OCI-LY1 (cell line): ENCODE data around the gene KLF1.

Experiments used
- H2AFZ ChIP-seq: fragments of 200-600 bp; sonication (generic), shearing (Covaris generic); 2 replicates; pipeline ENCODE4 v1.6.0; 2014; ENCODE audit warnings: antibody characterized with exemption, mild to moderate bottlenecking, low read length
- H3F3A ChIP-seq: fragments of 200-600 bp; sonication (generic), shearing (Covaris generic); 2 replicates; pipeline ENCODE4 v1.6.0; 2014; ENCODE audit warnings: mild to moderate bottlenecking, antibody characterized with exemption, low read length, moderate library complexity; ENCODE audit not compliant: insufficient read depth
- H3K27ac ChIP-seq: fragments of 200-600 bp; sonication (generic); 2 replicates; pipeline ENCODE4 v1.5.1; 2014; ENCODE audit warnings: low read length, mixed run types, mild to moderate bottlenecking, low read depth; ENCODE audit not compliant: poor library complexity, severe bottlenecking
- H3K27me3 ChIP-seq: fragments of 200-600 bp; sonication (generic); 2 replicates; pipeline ENCODE4 v1.6.0; 2014; ENCODE audit warnings: antibody characterized with exemption, mild to moderate bottlenecking, low read length, moderate library complexity; ENCODE audit not compliant: insufficient read depth
- H3K36me3 ChIP-seq: fragments of 200-600 bp; sonication (generic); 2 replicates; pipeline ENCODE4 v1.6.1; 2014; ENCODE audit warnings: mild to moderate bottlenecking, antibody characterized with exemption, low read length, moderate library complexity, mixed read lengths; ENCODE audit not compliant: insufficient read depth
- H3K4me1 ChIP-seq: fragments of 200-600 bp; sonication (generic); 2 replicates; pipeline ENCODE4 v1.5.1; 2014; ENCODE audit warnings: mild to moderate bottlenecking, low read length, moderate library complexity; ENCODE audit not compliant: insufficient read depth, severe bottlenecking
- H3K4me2 ChIP-seq: fragments of 200-600 bp; sonication (generic), shearing (Covaris generic); 2 replicates; pipeline ENCODE4 v1.6.1; 2014; ENCODE audit warnings: low read length
- H3K4me3 ChIP-seq: fragments of 200-600 bp; sonication (generic); 2 replicates; pipeline ENCODE4 v1.5.1; 2014; ENCODE audit warnings: low read length, low read depth, mild to moderate bottlenecking, mixed read lengths; ENCODE audit not compliant: poor library complexity, severe bottlenecking
- H3K79me2 ChIP-seq: fragments of 200-600 bp; shearing (Covaris generic); 2 replicates; pipeline ENCODE4 v1.6.1; 2016; ENCODE audit warnings: mixed run types, low read length, mixed read lengths; ENCODE audit not compliant: insufficient read depth
- H3K9ac ChIP-seq: fragments of 200-600 bp; sonication (generic), shearing (Covaris generic); 2 replicates; pipeline ENCODE4 v1.6.1; 2014; ENCODE audit warnings: mild to moderate bottlenecking, low read length, mixed read lengths
- H3K9me2 ChIP-seq: fragments of 200-600 bp; sonication (generic), shearing (Covaris generic); 2 replicates; pipeline ENCODE4 v1.6.1; 2014; ENCODE audit warnings: low read depth, mild to moderate bottlenecking, low read length, mixed read lengths
- H3K9me3 ChIP-seq: fragments of 200-600 bp; shearing (Covaris generic); 2 replicates; pipeline ENCODE4 v1.6.1; 2014; ENCODE audit warnings: low read length, mixed read lengths
- H4K20me1 ChIP-seq: fragments of 200-600 bp; sonication (generic), shearing (Covaris generic); 2 replicates; pipeline ENCODE4 v1.6.0; 2016; ENCODE audit warnings: mild to moderate bottlenecking, low read length; ENCODE audit not compliant: insufficient read depth
- EZH2 ChIP-seq: fragments of 200-600 bp; sonication (generic), shearing (Covaris generic); IDR thresholded peaks from 2 replicates; pipeline ENCODE4 v1.8.0; 2017; ENCODE audit warnings: borderline replicate concordance, mixed run types, mild to moderate bottlenecking, antibody characterized with exemption, low read length, moderate library complexity, mixed read lengths
- TF ChIP-seq, protein P1 (sequence below): fragments of 200-600 bp; sonication (generic), shearing (Covaris generic); IDR thresholded peaks from 2 replicates; pipeline ENCODE4 v1.5.1; 2017; ENCODE audit warnings: mild to moderate bottlenecking, antibody characterized with exemption, low read length, moderate library complexity, mixed read lengths

KLF1 gene

DNA sequence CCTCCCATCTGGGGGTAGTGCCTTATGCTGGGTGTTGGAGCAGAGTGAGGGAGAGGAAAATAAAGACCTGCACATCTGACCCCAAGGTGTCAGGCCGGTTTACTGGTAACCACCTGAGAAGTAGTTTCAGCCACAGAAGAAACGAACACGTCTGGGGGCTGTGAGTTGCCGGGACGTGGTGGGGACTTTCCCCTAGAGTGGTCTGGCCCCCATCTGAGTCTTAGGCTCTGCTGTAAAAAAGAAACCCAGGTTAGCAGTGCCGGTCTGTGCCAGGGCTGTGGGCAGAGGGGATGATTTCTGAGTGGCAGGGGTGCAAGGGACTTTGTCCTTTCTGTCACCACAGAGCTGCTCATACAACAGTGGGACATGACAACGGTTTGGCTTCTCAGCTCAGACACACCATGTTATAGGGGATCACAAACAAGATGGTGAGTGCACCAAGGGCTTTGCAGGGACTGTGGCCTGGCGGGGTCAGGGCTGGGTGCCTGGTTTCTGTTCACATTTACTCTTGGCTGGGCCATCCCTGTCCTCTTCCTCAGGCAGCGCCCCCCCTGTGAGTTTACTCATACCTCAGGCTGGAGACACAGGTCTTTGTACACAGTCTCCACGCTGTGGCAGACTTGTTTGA is 13.0 kb upstream of the KLF1 start:
- Histone ChIP-seq H3K4me2 (no peak overlapping the region), H4K20me1 (no peaks in the 10 kb centered on the region), H3K4me3 (no peak overlapping the region), H3F3A (no peaks in the 10 kb centered on the region), H3K9ac (peak overlapping the region; percentile 18; the same call in 1 of the 2 replicates), H3K79me2 (no peaks in the 10 kb centered on the region), H3K9me2 (no peaks in the 10 kb centered on the region), H3K27me3 (no peaks in the 10 kb centered on the region), H3K4me1 (peaks cover 3% of the 10 kb centered on the region), H2AFZ (no peak overlapping the region), H3K36me3 (peaks cover 9% of the 10 kb centered on the region; the same call in 1 of the 2 replicates), H3K9me3 (no peaks in the 10 kb centered on the region), H3K27ac (peak overlapping the region; percentile 76)
- no peak for TF ChIP-seq EZH2
- TF ChIP-seq, protein P1, sequence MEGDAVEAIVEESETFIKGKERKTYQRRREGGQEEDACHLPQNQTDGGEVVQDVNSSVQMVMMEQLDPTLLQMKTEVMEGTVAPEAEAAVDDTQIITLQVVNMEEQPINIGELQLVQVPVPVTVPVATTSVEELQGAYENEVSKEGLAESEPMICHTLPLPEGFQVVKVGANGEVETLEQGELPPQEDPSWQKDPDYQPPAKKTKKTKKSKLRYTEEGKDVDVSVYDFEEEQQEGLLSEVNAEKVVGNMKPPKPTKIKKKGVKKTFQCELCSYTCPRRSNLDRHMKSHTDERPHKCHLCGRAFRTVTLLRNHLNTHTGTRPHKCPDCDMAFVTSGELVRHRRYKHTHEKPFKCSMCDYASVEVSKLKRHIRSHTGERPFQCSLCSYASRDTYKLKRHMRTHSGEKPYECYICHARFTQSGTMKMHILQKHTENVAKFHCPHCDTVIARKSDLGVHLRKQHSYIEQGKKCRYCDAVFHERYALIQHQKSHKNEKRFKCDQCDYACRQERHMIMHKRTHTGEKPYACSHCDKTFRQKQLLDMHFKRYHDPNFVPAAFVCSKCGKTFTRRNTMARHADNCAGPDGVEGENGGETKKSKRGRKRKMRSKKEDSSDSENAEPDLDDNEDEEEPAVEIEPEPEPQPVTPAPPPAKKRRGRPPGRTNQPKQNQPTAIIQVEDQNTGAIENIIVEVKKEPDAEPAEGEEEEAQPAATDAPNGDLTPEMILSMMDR, result no peak

DNA sequence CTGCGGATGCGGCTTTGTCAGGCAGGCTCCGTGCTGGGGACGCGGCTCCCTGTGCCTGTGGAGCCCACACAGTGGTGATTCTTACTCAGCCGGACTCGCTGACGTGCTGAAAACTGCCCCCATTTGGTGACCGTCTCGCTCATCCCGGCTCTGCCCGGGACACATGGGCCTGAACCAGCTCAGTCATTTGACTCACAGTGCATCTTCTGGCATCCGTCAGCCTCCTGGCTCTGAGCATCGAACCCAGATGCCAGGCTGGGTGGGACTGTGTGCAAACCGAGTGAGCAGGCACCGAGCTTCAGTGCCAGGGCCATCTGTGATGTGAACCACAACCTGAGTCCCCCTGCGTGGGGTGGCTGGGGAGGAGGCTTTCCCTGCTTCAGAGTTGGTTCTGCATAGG is 9.5 kb upstream of the KLF1 start:
- peaks cover 21% of the 10 kb centered on the region; the same call in 1 of the 2 replicates for H3K36me3 ChIP-seq
- no peak overlapping the region for H3K27ac ChIP-seq
- H3K4me1 ChIP-seq, result peaks cover 12% of the 10 kb centered on the region
- no peaks in the 10 kb centered on the region for H3K27me3 ChIP-seq
- H3K9me3 ChIP-seq, result no peaks in the 10 kb centered on the region
- no peaks in the 10 kb centered on the region for H3F3A ChIP-seq
- H3K79me2 ChIP-seq, result no peaks in the 10 kb centered on the region
- no peaks in the 10 kb centered on the region for H3K9me2 ChIP-seq
- H4K20me1 ChIP-seq, result no peaks in the 10 kb centered on the region
- no peak overlapping the region for H3K4me3 ChIP-seq
- no peak overlapping the region for H2AFZ ChIP-seq
- no peak overlapping the region for H3K4me2 ChIP-seq
- H3K9ac ChIP-seq, result no peak overlapping the region
- no peak for TF ChIP-seq EZH2
- TF ChIP-seq, protein P1, result no peak

DNA sequence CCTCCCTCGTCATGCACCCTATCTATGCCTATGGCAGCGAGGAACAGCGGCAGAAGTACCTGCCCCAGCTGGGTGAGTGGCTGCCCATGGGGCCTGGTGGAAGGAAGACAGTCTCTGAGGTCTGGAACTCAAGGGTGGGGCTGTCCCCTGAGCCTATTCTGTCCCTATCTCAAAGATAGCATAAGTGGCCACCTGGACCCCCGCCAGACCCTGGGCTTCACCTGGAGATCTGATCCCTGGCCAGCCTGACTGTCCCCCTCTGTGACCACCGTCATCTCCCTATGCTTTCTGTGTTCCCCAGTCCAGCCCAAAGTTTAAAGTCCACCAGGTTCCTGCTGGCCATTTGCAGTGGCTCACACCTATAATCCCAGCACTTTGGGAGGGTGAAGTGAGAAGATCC is 6.6 kb upstream of the KLF1 start:
- Histone ChIP-seq H3K36me3 (peaks cover 21% of the 10 kb centered on the region; the same call in 1 of the 2 replicates), H3K9me2 (no peaks in the 10 kb centered on the region), H3F3A (no peaks in the 10 kb centered on the region), H3K4me3 (no peak overlapping the region), H3K4me1 (peaks cover 12% of the 10 kb centered on the region), H3K27ac (no peak overlapping the region), H3K4me2 (no peak overlapping the region), H3K9me3 (no peaks in the 10 kb centered on the region), H2AFZ (no peak overlapping the region), H4K20me1 (no peaks in the 10 kb centered on the region), H3K27me3 (no peaks in the 10 kb centered on the region), H3K79me2 (no peaks in the 10 kb centered on the region), H3K9ac (no peak overlapping the region)
- TF ChIP-seq, protein P1, result no peak
- TF ChIP-seq EZH2, result no peak
